NCI-H1436 (cell line): Measurements from ENCODE around the gene ENO1.
A peak's percentile ranks its signal among the peaks of the same experiment; 100 is the strongest.

Source experiments
- DNase-seq: peaks from one replicate; lab custom pipeline; 2025; lab: John Stamatoyannopoulos, UW

ENO1 gene

DNA sequence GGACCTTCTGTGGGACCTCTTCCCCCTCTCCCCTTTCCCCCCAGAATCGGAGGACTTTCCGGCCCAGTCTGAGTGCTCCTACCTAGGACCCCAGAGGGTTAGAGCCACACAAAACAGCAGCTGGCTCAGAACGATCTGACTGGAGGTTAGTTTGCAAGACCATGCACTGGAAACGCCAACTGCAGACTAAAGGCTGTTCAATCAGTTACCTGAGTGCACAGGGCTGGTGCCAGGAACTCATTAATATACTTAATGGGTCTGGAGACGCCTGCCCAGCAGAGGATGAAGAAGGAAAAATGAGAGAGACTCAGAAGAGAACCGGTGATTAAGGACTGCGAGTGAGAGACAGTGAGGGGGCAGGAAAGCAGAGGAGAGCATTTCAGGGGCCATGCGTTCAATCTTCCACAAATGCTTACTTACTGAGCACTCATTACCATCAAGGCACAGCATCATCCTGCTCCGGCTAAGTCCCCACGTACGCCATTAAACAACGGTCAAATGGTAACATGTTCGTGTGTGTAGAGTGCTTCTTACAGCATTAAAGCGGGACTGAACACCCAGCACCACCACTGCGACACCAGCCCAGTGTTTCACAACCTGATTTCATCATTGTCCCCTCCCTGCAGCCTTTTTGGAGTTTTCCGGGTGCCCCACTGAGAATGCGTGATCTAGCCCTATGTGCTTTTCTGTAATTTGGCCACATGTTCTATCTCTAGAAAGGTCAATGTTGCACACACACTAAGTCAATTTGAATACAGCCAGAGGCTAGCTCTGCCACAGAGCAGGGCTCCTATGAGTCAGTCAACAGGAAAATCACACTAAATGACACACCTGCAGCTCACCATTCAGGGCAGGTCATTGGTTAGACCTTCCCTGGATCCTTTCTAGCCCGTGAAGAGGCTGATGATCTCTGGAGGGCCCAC lies 7.6 kb downstream of the ENO1 start:
- DNase-seq, result no peak

DNA sequence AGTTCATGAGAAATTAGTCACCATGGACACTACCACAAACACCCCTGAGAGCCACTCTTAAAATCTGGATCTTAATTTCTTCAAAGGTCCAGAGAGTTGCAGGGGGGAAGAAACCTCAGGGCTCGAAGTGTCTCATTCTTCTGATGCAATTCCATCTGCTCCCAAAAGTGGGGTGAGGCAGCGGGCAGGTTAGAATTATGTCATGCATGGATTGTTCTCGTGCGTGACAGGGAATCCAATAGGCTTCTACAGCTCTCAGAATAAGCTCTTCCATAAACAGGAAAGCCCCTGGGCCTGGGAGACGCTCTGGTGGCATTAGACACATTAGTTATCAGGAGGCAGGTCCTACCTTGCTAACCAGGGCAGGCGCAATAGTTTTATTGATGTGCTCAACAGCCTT lies 8.4 kb downstream of the ENO1 start:
- no peak for DNase-seq

DNA sequence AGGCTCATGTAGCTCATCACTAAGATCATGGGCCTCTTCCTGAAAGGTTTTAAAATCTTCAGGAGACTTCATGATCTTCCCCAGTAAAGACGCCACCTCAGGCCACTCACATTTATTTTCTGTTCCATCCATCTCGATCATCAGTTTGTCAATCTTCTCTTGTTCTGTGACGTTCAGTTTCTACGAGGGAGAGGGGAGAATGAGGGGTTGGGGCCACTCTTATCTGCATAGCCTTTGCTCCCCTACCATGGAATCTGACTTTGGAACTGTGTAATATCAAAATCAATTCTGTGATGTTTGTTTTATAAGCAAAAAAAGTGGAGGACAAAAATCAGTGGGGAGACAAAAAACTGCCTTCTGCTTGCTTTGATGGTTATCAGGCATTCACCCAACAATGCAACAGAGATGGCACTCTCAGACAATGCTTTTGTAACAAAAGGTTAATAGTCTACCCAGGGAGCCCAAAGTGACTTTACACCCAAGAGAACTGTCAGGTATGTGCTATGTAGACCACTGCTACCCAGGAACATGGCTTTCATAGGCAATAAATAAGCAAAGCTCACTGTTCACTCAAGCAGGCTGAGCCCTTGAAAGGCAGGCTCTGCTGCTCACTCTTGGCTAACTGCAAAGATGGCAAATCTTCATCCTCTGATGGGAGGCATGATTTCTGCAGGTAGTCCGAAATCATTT lies 10.5 kb downstream of the ENO1 start:
- DNase-seq, result no peak

DNA sequence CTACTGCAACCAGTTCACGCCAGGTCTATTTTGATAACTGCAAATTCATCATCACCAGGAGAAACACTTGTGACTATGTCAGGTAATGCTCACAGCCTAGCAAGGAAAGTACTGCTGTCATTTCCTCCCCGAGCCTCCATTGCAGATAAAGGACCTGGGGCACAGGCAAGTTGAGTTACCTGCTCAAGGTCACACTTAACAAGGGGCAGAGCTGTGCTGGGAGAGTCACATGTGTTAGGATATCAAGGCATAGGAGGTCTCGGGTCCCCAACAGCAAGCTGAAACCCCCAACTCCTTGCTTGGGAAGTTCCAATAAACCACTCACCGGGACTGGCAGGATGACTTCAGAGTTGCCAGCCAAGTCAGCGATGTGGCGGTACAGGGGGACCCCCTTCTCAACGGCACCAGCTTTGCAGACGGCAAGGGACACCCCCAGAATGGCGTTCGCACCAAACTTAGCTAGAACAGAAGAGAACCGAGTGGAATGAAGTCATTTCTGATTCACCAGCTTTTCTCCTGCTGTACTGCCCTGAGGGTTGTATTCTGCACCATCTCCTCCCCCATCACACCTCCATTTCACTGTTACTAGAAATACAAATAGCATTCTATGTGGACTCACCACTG lies 11.6 kb downstream of the ENO1 start:
- DNase-seq, result no peak

DNA sequence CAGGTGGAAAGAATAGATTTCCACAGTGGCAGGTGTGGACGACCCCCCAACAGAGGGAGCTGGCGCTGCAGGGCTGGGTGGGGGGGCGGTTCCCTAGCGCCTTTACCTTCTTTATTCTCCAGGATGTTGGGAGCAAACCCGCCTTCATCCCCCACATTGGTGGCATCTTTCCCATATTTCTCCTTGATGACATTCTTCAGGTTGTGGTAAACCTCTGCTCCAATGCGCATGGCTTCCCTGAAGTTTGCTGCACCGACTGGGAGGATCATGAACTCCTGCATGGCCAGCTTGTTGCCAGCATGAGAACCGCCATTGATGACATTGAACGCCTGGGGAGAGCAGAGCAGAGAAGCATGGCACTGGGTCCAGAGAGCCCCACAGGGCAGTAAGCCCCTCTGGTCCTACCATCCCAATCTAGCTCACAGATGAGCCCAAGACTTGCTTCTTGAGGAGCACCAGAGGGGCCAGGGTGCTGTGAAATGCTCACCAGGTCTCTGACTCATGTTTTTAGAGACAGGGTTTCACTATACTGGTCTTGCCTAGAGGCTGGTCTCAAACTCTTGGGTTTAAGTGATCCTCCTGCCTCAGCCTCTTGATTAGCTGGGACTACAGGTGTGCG lies 12.2 kb downstream of the ENO1 start:
- no peak for DNase-seq

GRCh38 chr1:8864713-8865344 lies 13.7 kb downstream of the ENO1 start:
- no peak for DNase-seq

GRCh38 chr1:8863794-8864233 lies 14.7 kb downstream of the ENO1 start:
- DNase-seq, result no peak

DNA sequence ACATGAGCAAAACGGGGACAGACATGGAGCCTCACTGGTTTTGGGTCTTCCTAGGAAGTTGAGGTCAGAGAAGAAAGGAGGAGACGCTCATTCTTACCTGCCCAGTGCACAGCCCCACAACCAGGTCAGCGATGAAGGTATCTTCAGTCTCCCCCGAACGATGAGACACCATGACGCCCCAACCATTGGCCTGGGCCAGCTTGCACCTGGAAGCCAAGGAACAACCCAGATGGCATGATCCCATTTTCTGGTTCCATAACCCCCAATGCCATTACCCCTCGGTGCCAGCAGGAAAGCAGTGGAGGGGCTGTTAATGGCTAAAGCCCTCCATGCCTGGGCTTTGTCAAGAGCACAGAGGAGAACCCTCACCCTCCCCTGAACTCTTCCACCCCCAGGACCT lies 15.3 kb downstream of the ENO1 start:
- no peak for DNase-seq

DNA sequence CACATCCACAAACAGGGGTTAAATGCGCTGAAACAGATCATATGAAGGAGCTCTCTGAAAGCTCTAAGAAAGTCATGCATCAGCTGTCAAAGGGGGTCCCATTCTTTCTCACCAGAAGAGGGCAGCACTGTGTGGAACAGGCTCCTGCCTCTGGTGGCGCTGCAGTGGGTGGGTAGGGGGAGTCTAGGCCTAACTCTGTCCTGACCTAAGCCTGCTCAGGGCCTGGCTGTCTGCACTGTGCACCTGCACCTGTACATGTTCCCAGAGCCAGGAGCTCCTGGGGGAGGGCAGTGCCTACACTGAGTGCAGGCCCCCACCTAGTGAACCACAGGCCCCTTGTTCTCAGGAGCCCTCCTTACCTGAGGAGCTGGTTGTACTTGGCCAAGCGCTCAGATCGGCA lies 16.0 kb downstream of the ENO1 start:
- DNase-seq, result peak; percentile 19

DNA sequence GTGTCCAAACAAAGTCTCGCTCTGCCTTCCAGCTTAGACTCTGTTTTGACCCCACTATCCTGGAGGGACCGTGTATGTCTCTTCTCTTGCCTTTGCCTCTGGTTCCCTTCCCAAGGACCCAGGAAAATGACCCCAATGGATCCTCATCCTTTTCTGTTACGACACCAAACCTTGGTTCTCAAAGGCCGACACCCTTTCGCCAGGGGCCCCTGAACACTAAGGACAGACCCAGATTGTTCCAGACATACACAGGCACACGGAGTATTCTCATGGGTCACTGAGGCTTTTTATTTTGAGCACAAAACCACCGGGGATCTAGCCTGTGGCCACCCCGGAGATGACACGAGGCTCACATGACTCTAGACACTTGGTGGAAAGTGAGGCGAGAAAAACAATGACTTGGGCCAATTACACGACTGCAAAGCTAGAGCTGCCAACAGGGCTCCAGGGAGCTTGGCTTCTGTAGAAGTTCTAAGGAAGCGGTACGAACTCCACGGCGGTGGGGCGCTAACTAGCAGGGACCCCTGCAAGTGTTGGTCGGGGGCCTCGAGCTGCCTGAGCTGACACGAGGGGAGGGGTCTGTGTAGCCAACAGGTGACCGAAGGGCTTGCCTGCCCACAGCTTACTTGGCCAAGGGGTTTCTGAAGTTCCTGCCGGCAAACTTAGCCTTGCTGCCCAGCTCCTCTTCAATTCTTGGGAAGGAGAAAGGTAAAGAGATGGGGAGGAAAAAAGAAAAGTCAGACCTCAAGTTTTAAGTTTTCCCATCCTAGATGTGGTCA lies 17.6 kb downstream of the ENO1 start:
- DNase-seq, result no peak

DNA sequence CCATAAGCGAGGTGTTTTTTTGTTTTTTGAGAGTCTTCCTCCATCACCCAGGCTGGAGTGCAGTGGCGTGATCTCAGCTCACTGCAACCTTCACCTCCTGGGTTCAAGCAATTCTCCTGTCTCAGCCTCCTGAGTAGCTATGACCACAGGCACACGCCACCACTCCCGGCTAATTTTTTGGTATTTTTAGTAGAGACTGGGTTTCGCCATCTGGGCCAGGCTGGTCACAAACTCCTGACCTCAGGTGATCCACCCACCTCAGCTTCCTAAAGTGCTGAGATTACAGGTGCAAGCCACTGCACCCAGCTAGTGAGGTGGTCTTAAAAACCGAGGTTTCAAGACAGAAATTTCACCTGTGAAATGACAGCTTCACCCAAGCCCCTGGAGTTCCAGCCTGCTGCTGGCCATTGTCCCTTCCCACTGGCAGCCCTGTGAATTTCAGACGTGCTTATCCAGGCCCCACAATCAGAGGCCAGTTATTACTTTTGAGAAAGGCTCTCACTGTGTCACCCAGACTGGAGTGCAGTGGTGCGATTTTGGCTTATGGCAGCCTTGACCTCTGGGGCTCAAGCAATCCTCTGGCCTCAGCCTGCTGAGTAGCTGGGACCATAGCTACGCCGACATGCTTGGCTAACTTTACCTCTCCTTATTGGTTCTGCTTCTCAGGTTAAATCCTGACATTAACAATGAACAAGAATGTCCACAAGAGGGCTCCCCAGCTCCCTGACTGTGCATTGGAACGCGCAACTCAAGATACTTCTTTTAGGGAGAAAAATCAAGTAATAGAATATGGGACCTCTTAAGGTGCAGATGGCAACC lies 19.4 kb downstream of the ENO1 start:
- no peak for DNase-seq

GRCh38 chr1:8858112-8858668 lies 20.3 kb downstream of the ENO1 start:
- no peak for DNase-seq

DNA sequence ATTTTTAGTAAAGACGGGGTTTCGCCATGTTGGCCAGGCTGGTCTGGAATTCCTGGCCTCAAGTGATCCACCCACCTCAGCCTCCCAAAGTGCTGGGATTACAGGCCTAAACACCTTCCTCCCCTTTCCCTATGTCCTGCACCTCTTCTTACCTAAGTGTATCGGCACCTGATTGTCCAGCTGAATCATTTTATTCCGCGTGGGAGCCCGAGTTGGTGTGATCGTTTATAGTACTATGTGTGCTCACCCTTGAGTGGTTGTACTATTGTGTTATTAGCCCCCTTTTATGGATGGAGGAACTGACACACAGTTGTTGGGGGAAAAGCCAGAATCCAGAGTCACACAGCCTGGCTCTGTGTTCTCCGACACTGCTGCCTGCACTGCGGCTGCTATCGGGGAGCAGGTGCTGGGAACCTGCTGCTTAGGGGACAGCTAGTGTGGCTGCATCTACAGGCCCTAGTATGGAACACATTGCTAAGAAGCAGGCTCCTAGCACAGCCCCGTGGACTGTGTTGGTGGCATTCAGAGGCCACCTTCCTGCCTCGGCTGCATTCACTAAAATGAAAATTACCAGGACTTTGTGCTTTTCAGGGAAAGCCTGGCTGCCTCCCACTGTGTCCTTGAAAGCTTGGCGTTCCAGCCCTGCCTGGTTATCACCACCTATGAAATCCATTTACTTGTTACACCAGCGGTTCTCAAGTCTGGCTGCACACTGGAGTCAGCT lies 21.6 kb downstream of the ENO1 start:
- DNase-seq, result no peak

GRCh38 chr1:8854240-8854639 lies 24.2 kb downstream of the ENO1 start:
- DNase-seq, result no peak

DNA sequence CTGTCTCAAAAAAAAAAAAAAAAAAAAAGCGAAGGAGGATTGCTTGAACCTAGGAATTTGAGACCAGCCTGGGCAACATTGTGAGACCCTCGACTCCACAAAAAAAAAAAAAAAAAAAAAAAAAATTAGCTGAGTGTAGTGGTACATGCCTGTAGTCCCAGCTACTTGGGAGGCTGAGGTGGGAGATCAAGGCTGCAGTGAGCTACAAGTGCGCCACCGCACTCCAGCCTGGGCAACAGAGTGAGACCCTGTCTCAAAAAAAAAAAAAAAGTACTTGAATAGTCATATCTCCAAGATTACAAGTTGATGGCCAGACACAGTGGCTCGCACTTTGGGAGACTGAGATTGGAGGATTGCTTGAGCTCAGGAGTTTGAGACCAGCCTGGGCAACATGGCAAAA lies 27.4 kb downstream of the ENO1 start:
- no peak for DNase-seq

- DNase-seq, result peak; percentile 74
Measured at GRCh38 chr1:8848663-8849386, 29.7 kb downstream of the ENO1 start.

DNA sequence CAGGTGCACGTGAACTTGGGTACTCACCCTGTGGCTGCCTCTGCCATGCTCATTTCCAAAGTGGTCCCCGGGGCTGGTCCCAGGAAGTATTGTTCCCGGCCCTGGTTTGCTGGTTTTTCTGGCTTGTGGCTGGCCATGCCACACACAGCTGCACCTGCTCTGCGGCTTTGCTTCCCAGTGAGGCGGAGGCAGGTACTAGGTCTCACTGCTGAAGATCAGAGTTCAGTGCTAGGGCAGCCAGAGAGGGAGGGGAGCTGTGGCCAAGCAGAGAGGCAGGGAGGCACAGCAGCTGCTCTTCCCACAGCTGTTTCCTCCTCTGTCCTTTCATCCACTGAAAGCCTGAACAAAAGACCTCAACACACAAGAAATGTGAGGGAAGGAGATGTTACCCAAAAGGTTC lies 30.5 kb downstream of the ENO1 start:
- no peak for DNase-seq

DNA sequence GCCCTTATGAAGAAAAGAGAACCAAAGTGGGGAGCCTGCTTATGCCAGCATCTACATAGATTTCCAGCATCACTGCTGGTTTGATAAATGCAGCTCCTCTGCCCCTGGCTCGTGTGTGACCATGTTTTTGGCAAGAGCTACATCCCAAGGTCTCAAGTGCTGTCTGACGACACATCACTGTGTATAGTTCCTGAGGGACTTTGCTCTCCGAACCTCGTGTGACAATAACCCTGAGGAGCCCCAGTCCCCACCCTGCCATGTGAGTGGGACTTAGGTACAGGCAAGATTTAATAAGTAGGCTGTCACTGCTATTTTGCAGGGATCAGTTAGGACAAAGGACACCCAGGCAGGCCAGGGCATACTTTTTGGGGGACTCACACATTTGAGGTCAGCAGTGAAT lies 32.2 kb downstream of the ENO1 start:
- no peak for DNase-seq
